Nephron progenitor cell (in vitro differentiated cells): ENCODE results near the gene BRINP2.

ENCODE experiments used
- DNase-seq: peaks from one replicate; pipeline ENCODE4 v3.0.0; 2021
- H3K27ac Mint-ChIP-seq: 2 replicates; pipeline ENCODE4 v1.8.0; 2021; ENCODE audit warnings: mild to moderate bottlenecking, moderate library complexity, mixed read lengths
- H3K27me3 Mint-ChIP-seq: 2 replicates; pipeline ENCODE4 v1.8.0; 2021; ENCODE audit warnings: mild to moderate bottlenecking, low read depth, mixed read lengths; ENCODE audit not compliant: poor library complexity
- H3K36me3 Mint-ChIP-seq: 2 replicates; pipeline ENCODE4 v1.8.0; 2021; ENCODE audit warnings: low read depth, mixed read lengths
- H3K4me1 Mint-ChIP-seq: 2 replicates; pipeline ENCODE4 v1.8.0; 2021; ENCODE audit warnings: mixed read lengths
- H3K4me3 Mint-ChIP-seq: 2 replicates; pipeline ENCODE4 v1.8.0; 2021; ENCODE audit warnings: mild to moderate bottlenecking, moderate library complexity, mixed read lengths
- H3K9me3 Mint-ChIP-seq: 2 replicates; pipeline ENCODE4 v1.8.0; 2021; ENCODE audit warnings: mild to moderate bottlenecking, moderate library complexity, mixed read lengths
- CTCF ChIP-seq: fragments of 200-600 bp; sonication (generic); IDR thresholded peaks from 2 replicates; pipeline ENCODE4 v1.5.0; 2021; ENCODE audit warnings: antibody characterized with exemption

BRINP2 gene

DNA sequence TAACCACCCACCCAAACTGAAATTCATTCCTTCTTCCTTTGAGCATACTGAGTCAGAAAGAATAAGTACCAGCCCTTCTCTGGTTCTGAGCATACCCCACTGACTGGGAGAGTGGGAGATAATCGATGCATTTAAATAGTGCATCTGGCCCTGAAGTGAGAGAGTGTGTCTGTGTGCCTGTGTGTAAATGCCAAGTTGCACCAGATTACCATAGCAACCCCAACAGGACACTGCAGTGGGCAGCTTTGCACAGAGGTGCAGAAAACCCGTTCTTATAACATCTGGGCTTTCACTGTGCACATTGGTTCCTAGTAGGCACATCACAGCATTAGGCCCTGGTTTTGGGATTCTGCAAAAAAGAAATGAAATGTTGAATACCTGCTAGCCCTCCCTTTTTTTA is 8.5 kb upstream of the BRINP2 start:
- Mint-ChIP-seq H3K4me3 (no peak overlapping the region), H3K27ac (no peak overlapping the region), H3K27me3 (peaks cover 59% of the 10 kb centered on the region), H3K36me3 (no peaks in the 10 kb centered on the region), H3K9me3 (no peaks in the 10 kb centered on the region), H3K4me1 (peaks cover 15% of the 10 kb centered on the region)
- TF ChIP-seq CTCF: no peak
- DNase-seq: no peak

DNA sequence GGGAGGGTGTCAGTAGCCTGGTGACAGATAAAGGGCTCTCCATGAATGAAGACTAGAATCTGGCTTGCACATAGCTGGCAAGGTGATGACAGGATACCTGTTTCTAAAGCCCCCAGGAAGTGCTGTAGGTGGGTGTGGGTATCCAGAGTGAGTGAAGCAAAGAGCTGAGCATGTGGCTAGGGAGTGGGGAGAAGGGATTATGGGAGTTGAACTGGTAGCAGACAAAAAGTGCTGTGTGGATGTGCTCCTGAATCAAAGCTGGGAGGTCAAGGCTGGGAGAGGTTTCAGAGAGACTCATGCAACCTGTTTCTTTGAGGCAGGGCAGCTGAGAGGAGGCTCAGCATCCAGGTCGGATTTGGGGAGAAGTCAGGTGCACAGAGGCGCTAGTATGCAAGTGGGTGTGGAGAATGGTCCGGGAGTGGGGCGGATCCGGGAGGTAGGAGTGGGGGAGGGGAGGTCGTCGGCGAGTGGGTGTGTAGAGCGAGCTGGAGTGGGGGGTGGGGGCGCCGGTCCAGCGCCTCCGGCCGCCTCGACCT is 6.8 kb upstream of the BRINP2 start:
- H3K4me3 Mint-ChIP-seq: peak overlapping the region; percentile 85
- peaks cover 15% of the 10 kb centered on the region for H3K4me1 Mint-ChIP-seq
- H3K9me3 Mint-ChIP-seq: no peaks in the 10 kb centered on the region
- peak; percentile 37 for DNase-seq
- no peak for TF ChIP-seq CTCF
- H3K27ac Mint-ChIP-seq: no peak overlapping the region
- H3K27me3 Mint-ChIP-seq: peaks cover 58% of the 10 kb centered on the region
- no peaks in the 10 kb centered on the region for H3K36me3 Mint-ChIP-seq

- DNase-seq: peak; percentile 78
- H3K27me3 Mint-ChIP-seq: peaks cover 58% of the 10 kb centered on the region
Observed at GRCh38 chr1:177164380-177165068, 6.2 kb upstream of the BRINP2 start, which contains the start of gene ASTN1. Gene ASTN1 (minus strand): TSS chr1:177164712. CDS start chr1:177164676, 36 bp downstream.

GRCh38 chr1:177165069-177165439 is 5.7 kb upstream of the BRINP2 start:
- Mint-ChIP-seq H3K4me1 (peaks cover 15% of the 10 kb centered on the region), H3K4me3 (peak overlapping the region; percentile 85), H3K36me3 (no peaks in the 10 kb centered on the region), H3K27me3 (peaks cover 58% of the 10 kb centered on the region), H3K9me3 (no peaks in the 10 kb centered on the region), H3K27ac (no peak overlapping the region)
- no peak for DNase-seq
- no peak for TF ChIP-seq CTCF

More at GRCh38 chr1:177164380-177165068, 6.2 kb upstream of the BRINP2 start, which contains the start of gene ASTN1:
- TF ChIP-seq CTCF: no peak
- Mint-ChIP-seq H3K4me1 (peaks cover 15% of the 10 kb centered on the region), H3K36me3 (no peaks in the 10 kb centered on the region), H3K27ac (no peak within 1 kb of the TSS), H3K4me3 (peak within 1 kb of the TSS; percentile 85), H3K9me3 (no peaks in the 10 kb centered on the region)

DNA sequence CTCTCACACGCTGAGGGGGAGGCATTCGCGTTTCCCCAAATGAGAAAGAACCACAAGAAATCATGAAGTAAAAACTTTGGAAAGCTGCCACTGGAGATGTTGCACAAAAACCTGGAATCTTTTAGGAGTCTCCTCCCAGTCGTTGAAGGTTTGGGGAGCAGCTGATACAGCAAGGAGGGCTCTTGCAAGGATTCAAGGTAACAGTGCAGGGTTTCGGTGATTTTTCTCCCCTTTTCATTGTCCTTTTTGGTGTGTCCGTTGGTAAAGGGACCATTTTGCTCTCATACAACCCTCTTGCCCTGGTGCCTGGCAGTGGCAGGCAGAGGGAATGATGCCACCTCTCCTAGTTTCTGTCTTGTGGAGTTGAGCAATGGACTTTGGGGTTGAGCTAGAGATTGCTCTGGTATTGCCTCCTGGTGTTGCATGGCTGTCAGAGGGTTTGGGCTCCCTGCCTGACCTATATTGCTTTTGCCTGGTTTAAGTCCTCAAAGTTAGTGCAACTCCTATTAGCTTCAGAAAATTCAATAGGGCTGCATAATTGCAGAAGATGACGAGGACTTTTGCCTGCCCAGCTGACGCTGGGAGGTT is 872 bp downstream of the BRINP2 start:
- peaks cover 12% of the 10 kb centered on the region for H3K4me1 Mint-ChIP-seq

More for the DNA sequence above, 872 bp downstream of the BRINP2 start:
- Mint-ChIP-seq H3K27ac (no peak overlapping the region), H3K9me3 (peaks cover 3% of the 10 kb centered on the region), H3K27me3 (peaks cover 14% of the 10 kb centered on the region), H3K36me3 (no peaks in the 10 kb centered on the region), H3K4me3 (no peak overlapping the region)
- no peak for TF ChIP-seq CTCF
- no peak for DNase-seq
